Measurements from ENCODE around the gene TBX2. TPM values are rescaled to one million over a fixed set of nuclear protein-coding genes. Genes with fewer than 3 reads are reported as not detected.

The TBX2 gene
- total and polyA plus RNA-seq, 2 donors (not counting 1 experiment from before 2014, with no cell fraction given): 40.5 to 148 TPM

DNA sequence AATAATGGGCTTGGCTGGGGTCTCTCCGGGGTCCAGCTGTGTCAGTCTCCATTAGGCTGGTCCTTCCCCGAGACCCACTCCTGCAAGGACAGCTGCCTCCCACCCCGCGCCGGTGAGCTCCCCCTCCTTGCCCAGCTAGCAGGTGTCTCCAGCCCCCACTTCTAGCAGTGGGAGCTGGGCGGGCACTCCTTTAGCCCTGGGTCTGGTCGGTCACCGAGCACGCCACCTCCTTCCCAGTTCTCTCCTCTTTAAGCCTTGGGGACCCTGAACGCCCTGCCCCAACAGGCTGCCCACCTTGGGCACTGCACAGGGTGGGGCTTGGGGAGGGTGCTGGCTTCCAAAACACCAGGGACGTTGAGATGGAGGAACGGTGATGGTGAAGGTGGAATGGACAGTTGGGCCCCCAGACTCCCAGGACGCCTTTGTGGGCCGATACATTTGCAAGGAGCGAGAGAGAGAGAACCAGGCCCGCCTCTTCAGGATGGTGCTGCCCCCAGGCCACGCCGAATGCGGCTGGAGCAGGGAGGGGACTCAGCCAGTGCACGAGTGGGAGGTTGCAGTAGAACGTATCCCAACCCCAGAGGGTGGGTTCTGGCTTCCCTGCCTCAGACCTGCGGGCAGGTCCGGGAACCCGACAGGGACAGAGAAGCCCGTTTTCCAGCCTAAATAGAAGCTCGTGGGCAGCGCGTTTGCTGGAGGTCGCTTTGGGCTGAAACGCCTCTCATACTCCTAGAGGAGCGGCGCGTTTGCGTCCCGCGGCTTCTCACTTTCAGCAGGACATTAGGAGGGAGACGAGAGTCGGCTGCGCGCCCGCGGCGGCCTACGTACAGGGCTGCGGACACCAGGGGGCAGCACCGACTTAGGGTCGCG, 10.7 kb downstream of the TBX2 start:
- Histone ChIP-seq H3K4me3 (replicated peaks in 1 of 4; ENCODE audit: control extremely low read depth in 1 of 4, insufficient read depth in 1 of 4, low read depth in 3 of 4, low read length in 4 of 4) (peak overlapping the region; percentile 28 to 81 (median 28)), H3K36me3 (ENCODE audit: control insufficient read depth, insufficient read depth, low read length) (peaks cover 32% of the 10 kb centered on the region), H3K27ac (ENCODE audit: insufficient read depth, low read length) (peak overlapping the region; percentile 89), H4K20me1 (ENCODE audit: control insufficient read depth, extremely low read depth, insufficient read depth, low read length) (no peaks in the 10 kb centered on the region), H3K9me3 (ENCODE audit: control insufficient read depth, insufficient read depth, low read depth, low read length) (no peaks in the 10 kb centered on the region), H3K9ac (ENCODE audit: insufficient read depth, low read length) (peak overlapping the region; percentile 87), H3K4me1 (ENCODE audit: control insufficient read depth, extremely low read depth, insufficient read depth, low read length) (peaks cover 33% of the 10 kb centered on the region), H3K4me2 (ENCODE audit: extremely low read depth, insufficient read depth, low read length) (peak overlapping the region; percentile 86), H2AFZ (ENCODE audit: low read length) (no peak overlapping the region), H3K27me3 (ENCODE audit: control insufficient read depth, insufficient read depth, low read length) (no peaks in the 10 kb centered on the region), H3K79me2 (ENCODE audit: control insufficient read depth, insufficient read depth, low read length) (peaks cover 68% of the 10 kb centered on the region)
- TF ChIP-seq EZH2 (IDR thresholded peaks at IDR 0.05; ENCODE audit: low read length, missing control alignments): no peak
- TF ChIP-seq, protein P1, sequence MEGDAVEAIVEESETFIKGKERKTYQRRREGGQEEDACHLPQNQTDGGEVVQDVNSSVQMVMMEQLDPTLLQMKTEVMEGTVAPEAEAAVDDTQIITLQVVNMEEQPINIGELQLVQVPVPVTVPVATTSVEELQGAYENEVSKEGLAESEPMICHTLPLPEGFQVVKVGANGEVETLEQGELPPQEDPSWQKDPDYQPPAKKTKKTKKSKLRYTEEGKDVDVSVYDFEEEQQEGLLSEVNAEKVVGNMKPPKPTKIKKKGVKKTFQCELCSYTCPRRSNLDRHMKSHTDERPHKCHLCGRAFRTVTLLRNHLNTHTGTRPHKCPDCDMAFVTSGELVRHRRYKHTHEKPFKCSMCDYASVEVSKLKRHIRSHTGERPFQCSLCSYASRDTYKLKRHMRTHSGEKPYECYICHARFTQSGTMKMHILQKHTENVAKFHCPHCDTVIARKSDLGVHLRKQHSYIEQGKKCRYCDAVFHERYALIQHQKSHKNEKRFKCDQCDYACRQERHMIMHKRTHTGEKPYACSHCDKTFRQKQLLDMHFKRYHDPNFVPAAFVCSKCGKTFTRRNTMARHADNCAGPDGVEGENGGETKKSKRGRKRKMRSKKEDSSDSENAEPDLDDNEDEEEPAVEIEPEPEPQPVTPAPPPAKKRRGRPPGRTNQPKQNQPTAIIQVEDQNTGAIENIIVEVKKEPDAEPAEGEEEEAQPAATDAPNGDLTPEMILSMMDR (conservative IDR thresholded peaks at IDR 0.05 in 1 of 2, IDR thresholded peaks at IDR 0.05 in 1 of 2; ENCODE audit: low read depth in 1 of 2, low read length in 2 of 2): peak; percentile 52 to 58
- peak; percentile 76 to 94 for DNase-seq (ENCODE audit: low read depth in 2 of 2)

DNA sequence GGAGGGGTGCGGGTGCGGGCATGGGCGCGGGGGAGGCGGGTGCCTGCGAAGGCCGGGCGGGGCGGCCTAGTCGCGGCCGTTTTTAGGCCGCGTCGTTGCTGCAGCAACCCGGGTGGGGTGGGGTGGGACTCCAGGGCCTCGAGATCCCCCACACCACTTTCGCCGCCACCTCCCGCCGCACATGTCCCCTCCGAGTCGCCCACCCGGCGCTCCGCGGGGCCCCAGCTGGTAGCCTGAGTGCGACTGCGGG, 11.3 kb downstream of the TBX2 start:
- H3K9ac ChIP-seq (ENCODE audit: insufficient read depth, low read length): peak overlapping the region; percentile 87
- DNase-seq (ENCODE audit: low read depth in 2 of 2): no peak
- H3K27me3 ChIP-seq (ENCODE audit: control insufficient read depth, insufficient read depth, low read length): no peaks in the 10 kb centered on the region
- no peak overlapping the region for H2AFZ ChIP-seq (ENCODE audit: low read length)
- H3K9me3 ChIP-seq (ENCODE audit: control insufficient read depth, insufficient read depth, low read depth, low read length): no peaks in the 10 kb centered on the region
- TF ChIP-seq, protein P1 (conservative IDR thresholded peaks at IDR 0.05 in 1 of 2, IDR thresholded peaks at IDR 0.05 in 1 of 2; ENCODE audit: low read depth in 1 of 2, low read length in 2 of 2): no peak
- no peak for TF ChIP-seq EZH2 (IDR thresholded peaks at IDR 0.05; ENCODE audit: low read length, missing control alignments)
- H3K4me3 ChIP-seq (replicated peaks in 1 of 4; ENCODE audit: control extremely low read depth in 1 of 4, insufficient read depth in 1 of 4, low read depth in 3 of 4, low read length in 4 of 4): peak overlapping the region in 3 of 4 experiments; percentile 60 to 81 (median 74)
- no peaks in the 10 kb centered on the region for H4K20me1 ChIP-seq (ENCODE audit: control insufficient read depth, extremely low read depth, insufficient read depth, low read length)
- peaks cover 63% of the 10 kb centered on the region for H3K79me2 ChIP-seq (ENCODE audit: control insufficient read depth, insufficient read depth, low read length)
- H3K4me1 ChIP-seq (ENCODE audit: control insufficient read depth, extremely low read depth, insufficient read depth, low read length): peaks cover 39% of the 10 kb centered on the region
- H3K27ac ChIP-seq (ENCODE audit: insufficient read depth, low read length): peak overlapping the region; percentile 89
- H3K4me2 ChIP-seq (ENCODE audit: extremely low read depth, insufficient read depth, low read length): peak overlapping the region; percentile 92
- peaks cover 27% of the 10 kb centered on the region for H3K36me3 ChIP-seq (ENCODE audit: control insufficient read depth, insufficient read depth, low read length)

DNA sequence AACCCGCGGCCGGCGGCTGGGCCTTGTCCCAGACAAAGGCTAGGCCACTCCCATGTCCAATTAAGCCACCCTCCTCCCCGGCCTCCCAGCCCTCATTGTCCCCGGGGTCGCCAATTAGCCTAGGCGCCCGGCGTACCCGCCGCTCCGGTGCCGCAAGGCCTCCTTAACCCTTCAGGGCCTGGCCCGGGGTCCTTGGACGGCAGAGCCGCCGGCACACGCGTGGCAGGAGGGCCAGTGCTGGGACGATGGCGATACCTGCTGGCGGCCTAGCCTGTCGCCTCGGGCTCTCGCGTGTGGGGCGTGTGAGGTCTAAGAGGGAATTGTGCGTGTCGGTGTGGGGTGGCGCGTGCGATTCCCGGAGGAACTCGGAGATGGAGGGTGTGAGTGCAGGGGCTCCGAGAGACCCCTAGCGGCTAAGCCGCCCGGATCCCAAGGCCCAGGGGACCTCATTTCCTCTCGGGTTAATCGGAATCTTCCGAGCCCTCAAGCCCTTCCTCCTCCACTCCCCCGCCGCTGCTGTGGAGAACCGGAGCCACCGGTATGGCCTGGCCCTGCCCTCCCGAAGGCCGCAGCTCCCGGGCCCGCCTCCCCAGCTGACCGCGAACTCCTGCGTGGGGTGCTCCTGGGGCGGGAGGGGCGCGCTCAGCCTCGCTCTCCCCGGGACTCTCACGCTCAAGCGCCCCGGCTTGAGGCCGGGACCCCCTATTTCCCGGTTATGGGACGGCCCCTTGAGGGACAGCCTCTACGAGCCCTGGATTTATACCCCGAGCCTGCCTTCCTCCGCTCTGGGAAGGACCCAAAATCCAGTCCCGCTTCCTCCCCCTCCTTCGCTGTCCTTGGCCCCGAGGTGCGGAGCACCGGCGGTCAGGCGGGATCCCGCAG, 11.9 kb downstream of the TBX2 start:
- no peaks in the 10 kb centered on the region for H3K9me3 ChIP-seq (ENCODE audit: control insufficient read depth, insufficient read depth, low read depth, low read length)
- no peak overlapping the region for H2AFZ ChIP-seq (ENCODE audit: low read length)
- peaks cover 23% of the 10 kb centered on the region for H3K36me3 ChIP-seq (ENCODE audit: control insufficient read depth, insufficient read depth, low read length)
- H3K4me2 ChIP-seq (ENCODE audit: extremely low read depth, insufficient read depth, low read length): peak overlapping the region; percentile 92
- H3K27me3 ChIP-seq (ENCODE audit: control insufficient read depth, insufficient read depth, low read length): no peaks in the 10 kb centered on the region
- TF ChIP-seq, protein P1 (conservative IDR thresholded peaks at IDR 0.05 in 1 of 2, IDR thresholded peaks at IDR 0.05 in 1 of 2; ENCODE audit: low read depth in 1 of 2, low read length in 2 of 2): peak; percentile 15 to 40
- no peak for TF ChIP-seq EZH2 (IDR thresholded peaks at IDR 0.05; ENCODE audit: low read length, missing control alignments)
- H4K20me1 ChIP-seq (ENCODE audit: control insufficient read depth, extremely low read depth, insufficient read depth, low read length): no peaks in the 10 kb centered on the region
- peak overlapping the region; percentile 39 to 81 (median 67) for H3K4me3 ChIP-seq (replicated peaks in 1 of 4; ENCODE audit: control extremely low read depth in 1 of 4, insufficient read depth in 1 of 4, low read depth in 3 of 4, low read length in 4 of 4)
- H3K27ac ChIP-seq (ENCODE audit: insufficient read depth, low read length): peak overlapping the region; percentile 89
- H3K79me2 ChIP-seq (ENCODE audit: control insufficient read depth, insufficient read depth, low read length): peaks cover 57% of the 10 kb centered on the region
- peaks cover 44% of the 10 kb centered on the region for H3K4me1 ChIP-seq (ENCODE audit: control insufficient read depth, extremely low read depth, insufficient read depth, low read length)
- DNase-seq (ENCODE audit: low read depth in 2 of 2): peak; percentile 77 to 88
- H3K9ac ChIP-seq (ENCODE audit: insufficient read depth, low read length): peak overlapping the region; percentile 87
